Right cardiac atrium (tissue), 5 donors: ENCODE results near the gene BAMBI. TPM values are rescaled to one million over a fixed set of nuclear protein-coding genes. Genes with fewer than 3 reads are reported as not detected.

Experiments used
- ATAC-seq, 2 donors: fragments of 200-7000 bp; cut with Tn5 transposase; one replicate each; pipeline versions ENCODE4 v1.8.0 to v1.9.1; 2020; ENCODE audit warnings: moderate library complexity in 2 of 2, mild to moderate bottlenecking in 1 of 2
- DNase-seq, 3 donors: peaks; one replicate each; pipeline ENCODE4 v3.0.0-alpha.2; 2020
- H3K27ac ChIP-seq: one replicate; pipeline ENCODE4 v1.5.1; 2013; ENCODE audit warnings: mild to moderate bottlenecking, low read length, control low read depth, moderate library complexity
- H3K27me3 ChIP-seq: one replicate; pipeline ENCODE4 v1.6.1; 2013; ENCODE audit not compliant: control insufficient read depth, insufficient read depth
- H3K4me1 ChIP-seq: one replicate; pipeline ENCODE4 v1.6.1; 2013; ENCODE audit warnings: low read length; ENCODE audit not compliant: control insufficient read depth, insufficient read depth
- H3K4me3 ChIP-seq: one replicate; pipeline ENCODE4 v1.5.1; 2013; ENCODE audit warnings: low read length, control low read depth
- H3K9me3 ChIP-seq: one replicate; pipeline ENCODE4 v1.6.1; 2013; ENCODE audit warnings: low read length; ENCODE audit not compliant: control insufficient read depth
- WGBS: extraction: QIAGEN DNeasy Blood & Tissue Kit; methylation state at CpG from one replicate; pipeline ENCODE4 v1.1.7; 2013; 5-methylcytosine and 5-hydroxymethylcytosine counted together
- intact Hi-C, 4 donors: fragments of 100-400 bp; cut with DNase I; formaldehyde crosslinking; loops; one replicate each; pipeline versions ENCODE4 v1.11.0 to v1.14.0; 2022 to 2023
- polyA plus RNA-seq: library from polyadenylated mRNA; stranded (reverse); fragments of 200-250 nt; gene quantifications from one replicate; pipeline ENCODE4 v1.2.3, GENCODE V29; 2013
- total RNA-seq, 4 donors: library from RNA; stranded (reverse); fragmentation: NEBNext Ultra II Directional; extraction: Animal tissue kit (Norgen Biotek cat#: 25700); gene quantifications; one replicate each; pipeline ENCODE4 v1.2.1, GENCODE V29; 2021
- donor health status: healthy with polysubstance abuse.
- donor health status: DM: no; HTN: yes; CAD: no.
- donor health status: DM: no; HTN: no; CAD: no.
- donor health status: DM: no; HTN: yes; CAD: no; lungs with severe emphysema.
- donor health status: DM: yes; HTN: yes; CAD: no.

The BAMBI gene
- total and polyA plus RNA-seq, 5 donors = 24.2 to 45.3 (median 35.1) TPM

GRCh38 chr10:28676326-28676967 lies 874 bp upstream of the BAMBI start:
- DNase-seq (peak in 2 of 3 donors; percentile 51 to 74), ATAC-seq (peak; percentile 5 to 29)
- 4% methylated on average over 25 of the region's 25 CpGs for WGBS
- intact Hi-C loops = loop anchor here (2.0 to 10.0 kb wide), 3 partner anchors 218 to 316 kb away; no protein-coding TSS in a partner anchor
- peak overlapping the region; percentile 18 for H3K27ac ChIP-seq
- no peaks in the 10 kb centered on the region for H3K27me3 ChIP-seq
- no peaks in the 10 kb centered on the region for H3K4me1 ChIP-seq
- no peaks in the 10 kb centered on the region for H3K9me3 ChIP-seq
- peak overlapping the region; percentile 65 for H3K4me3 ChIP-seq

- intact Hi-C loops = loop anchor here (2.0 to 10.0 kb wide), 3 partner anchors 217 to 314 kb away; no protein-coding TSS in a partner anchor
- ATAC-seq (peak; percentile 4 to 17), DNase-seq (peak; percentile 36 to 79 (median 74))
- Histone ChIP-seq H3K27ac (peak overlapping the region; percentile 88), H3K4me1 (peaks cover 2% of the 10 kb centered on the region), H3K9me3 (no peaks in the 10 kb centered on the region), H3K27me3 (no peaks in the 10 kb centered on the region), H3K4me3 (peak overlapping the region; percentile 86)
- 2% methylated on average over 54 of the region's 54 CpGs for WGBS
These were observed 766 bp downstream of the BAMBI start for GRCh38 chr10:28677888-28678686.

DNA sequence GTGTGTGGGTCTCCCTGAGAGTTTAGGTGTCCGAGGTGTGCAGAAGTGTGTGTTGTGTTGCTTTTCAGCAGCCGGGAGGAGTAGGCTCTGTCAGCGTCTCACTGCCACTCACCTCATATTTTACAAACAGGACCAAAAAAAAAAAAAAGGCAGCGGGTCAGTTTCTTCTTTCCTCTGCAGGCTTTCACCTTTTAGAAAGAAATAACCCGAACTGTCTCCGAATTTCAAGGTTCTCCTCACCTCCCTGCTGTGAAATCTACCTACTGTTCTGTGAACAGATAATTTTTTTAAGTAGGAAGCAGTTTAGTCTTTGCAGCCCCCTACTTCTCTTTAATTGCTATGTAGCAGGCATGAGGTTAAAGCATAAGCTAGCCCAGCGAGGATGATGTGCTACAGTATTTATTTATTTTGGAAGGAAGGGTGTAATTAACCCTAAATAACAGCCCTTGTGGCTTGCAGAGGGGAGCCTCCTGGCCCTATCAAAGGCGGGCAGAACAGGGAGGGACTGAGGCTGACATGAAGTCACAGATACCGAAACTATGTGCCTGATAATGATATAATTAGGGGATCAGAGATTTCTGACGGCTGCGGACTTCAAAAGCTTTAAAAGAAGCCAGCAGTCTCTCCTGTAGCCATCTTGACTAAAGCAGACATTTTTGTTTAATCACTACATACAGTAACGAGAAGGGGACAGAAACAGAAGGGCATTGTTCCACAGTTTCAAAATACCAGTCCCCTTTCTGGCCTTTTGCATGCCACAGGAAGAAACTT lies 1.6 kb downstream of the BAMBI start:
- Histone ChIP-seq H3K4me1 (peaks cover 2% of the 10 kb centered on the region), H3K9me3 (no peaks in the 10 kb centered on the region), H3K27me3 (no peaks in the 10 kb centered on the region), H3K4me3 (peak overlapping the region; percentile 86), H3K27ac (peak overlapping the region; percentile 88)
- DNase-seq = peak in 1 of 3 donors; percentile 66
- peak; percentile 15 to 17 for ATAC-seq
- 14% methylated on average over 12 of the region's 12 CpGs for WGBS
- intact Hi-C loops = loop anchor here in 3 of 4 donors (5.0 to 10.0 kb wide), 2 partner anchors 216 to 313 kb away; no protein-coding TSS in a partner anchor

DNA sequence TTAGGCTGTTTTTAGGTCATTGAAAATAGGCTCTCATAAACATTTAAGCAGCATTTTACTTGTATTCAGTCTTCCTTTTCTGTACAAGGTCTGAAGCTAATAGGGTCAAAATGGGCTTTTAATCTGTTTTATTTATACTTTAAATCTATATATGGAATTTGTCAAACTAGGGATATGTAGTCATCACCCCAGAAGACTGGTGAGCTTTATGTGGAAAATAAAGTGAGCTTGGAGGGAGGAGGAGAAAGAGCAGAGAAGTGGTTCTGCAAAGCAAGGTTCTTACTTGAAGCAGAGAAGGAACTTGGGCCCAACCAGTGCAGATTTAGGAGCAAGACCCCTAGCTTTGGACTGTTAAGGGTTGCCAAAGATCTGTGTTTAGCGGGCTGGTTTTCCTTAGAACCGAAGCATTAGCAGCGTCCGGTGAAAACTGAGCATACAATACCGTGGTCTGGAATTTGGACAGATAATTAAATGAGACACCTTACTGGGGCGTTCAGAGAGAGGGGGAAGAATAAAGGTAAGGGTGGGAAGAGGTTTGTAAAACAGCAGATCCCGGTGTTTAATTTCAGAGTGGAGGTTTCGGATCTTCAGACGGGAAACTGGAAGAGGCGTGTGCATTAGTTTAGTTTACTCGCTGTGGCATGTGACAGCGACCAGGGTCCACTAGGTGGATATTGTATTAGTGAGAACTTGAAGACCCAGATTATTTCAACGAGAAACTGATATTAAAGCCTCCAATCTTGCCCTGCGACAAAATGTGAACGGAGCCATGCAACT lies 2.4 kb downstream of the BAMBI start:
- 4% methylated on average over 15 of the region's 15 CpGs for WGBS
- no peak for ATAC-seq
- H3K4me1 ChIP-seq = peaks cover 2% of the 10 kb centered on the region
- intact Hi-C loops = loop anchor here (5.0 to 10.0 kb wide), 4 partner anchors 115 to 313 kb away; no protein-coding TSS in a partner anchor
- peak overlapping the region; percentile 82 for H3K27ac ChIP-seq
- no peak for DNase-seq
- peak overlapping the region; percentile 86 for H3K4me3 ChIP-seq
- no peaks in the 10 kb centered on the region for H3K27me3 ChIP-seq
- H3K9me3 ChIP-seq = no peaks in the 10 kb centered on the region

- Histone ChIP-seq H3K27ac (no peak overlapping the region), H3K27me3 (no peaks in the 10 kb centered on the region), H3K4me3 (peak overlapping the region; percentile 86), H3K4me1 (peaks cover 2% of the 10 kb centered on the region), H3K9me3 (no peaks in the 10 kb centered on the region)
- 6% methylated on average over 1 of the region's 1 CpG for WGBS
- ATAC-seq (no peak), DNase-seq (no peak)
- intact Hi-C loops = loop anchor here in 3 of 4 donors (10.0 kb wide), 3 partner anchors 114 to 214 kb away; no protein-coding TSS in a partner anchor
These were observed 3.0 kb downstream of the BAMBI start for GRCh38 chr10:28680358-28680752.

DNA sequence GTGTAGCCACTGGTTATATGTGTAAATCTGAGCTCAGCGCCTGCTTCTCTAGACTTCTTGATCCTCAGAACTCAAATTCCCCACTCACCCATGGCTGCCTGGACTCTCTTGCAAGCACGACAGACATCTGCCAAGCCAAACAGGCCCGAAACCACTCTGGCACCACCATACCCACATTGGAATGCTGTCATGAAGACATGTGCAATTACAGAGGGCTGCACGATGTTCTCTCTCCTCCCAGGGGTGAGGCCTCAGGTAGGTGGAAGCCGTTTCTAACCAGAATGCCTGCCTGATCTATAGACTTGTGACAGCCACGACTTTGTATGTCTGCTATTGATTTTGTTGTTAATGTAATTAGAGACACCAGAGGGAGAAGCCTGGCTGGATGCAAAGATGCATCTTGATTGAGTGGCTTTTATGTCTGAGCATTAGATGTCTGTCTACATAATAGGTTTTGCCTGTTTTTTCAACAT lies 4.0 kb downstream of the BAMBI start:
- peak overlapping the region; percentile 76 for H3K27ac ChIP-seq
- peaks cover 2% of the 10 kb centered on the region for H3K4me1 ChIP-seq
- ATAC-seq = no peak
- H3K4me3 ChIP-seq = peak overlapping the region; percentile 86
- DNase-seq = peak in 2 of 3 donors; percentile 21 to 68
- no peaks in the 10 kb centered on the region for H3K27me3 ChIP-seq
- no peaks in the 10 kb centered on the region for H3K9me3 ChIP-seq
- WGBS = 41% methylated on average over 6 of the region's 6 CpGs
- intact Hi-C loops = loop anchor here in 3 of 4 donors (10.0 kb wide), 3 partner anchors 113 to 213 kb away; no protein-coding TSS in a partner anchor

DNA sequence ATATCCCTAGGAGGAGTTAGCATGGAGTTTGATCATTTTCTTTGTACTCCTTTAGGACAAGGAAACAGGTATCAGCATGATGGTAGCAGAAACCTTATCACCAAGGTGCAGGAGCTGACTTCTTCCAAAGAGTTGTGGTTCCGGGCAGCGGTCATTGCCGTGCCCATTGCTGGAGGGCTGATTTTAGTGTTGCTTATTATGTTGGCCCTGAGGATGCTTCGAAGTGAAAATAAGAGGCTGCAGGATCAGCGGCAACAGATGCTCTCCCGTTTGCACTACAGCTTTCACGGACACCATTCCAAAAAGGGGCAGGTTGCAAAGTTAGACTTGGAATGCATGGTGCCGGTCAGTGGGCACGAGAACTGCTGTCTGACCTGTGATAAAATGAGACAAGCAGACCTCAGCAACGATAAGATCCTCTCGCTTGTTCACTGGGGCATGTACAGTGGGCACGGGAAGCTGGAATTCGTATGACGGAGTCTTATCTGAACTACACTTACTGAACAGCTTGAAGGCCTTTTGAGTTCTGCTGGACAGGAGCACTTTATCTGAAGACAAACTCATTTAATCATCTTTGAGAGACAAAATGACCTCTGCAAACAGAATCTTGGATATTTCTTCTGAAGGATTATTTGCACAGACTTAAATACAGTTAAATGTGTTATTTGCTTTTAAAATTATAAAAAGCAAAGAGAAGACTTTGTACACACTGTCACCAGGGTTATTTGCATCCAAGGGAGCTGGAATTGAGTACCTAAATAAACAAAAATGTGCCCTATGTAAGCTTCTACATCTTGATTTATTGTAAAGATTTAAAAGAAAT lies 4.8 kb downstream of the BAMBI start:
- peak overlapping the region; percentile 5 for H3K27ac ChIP-seq
- 45% methylated on average over 14 of the region's 14 CpGs for WGBS
- no peak for ATAC-seq
- intact Hi-C loops = loop anchor here in 3 of 4 donors (10.0 kb wide), 3 partner anchors 113 to 213 kb away; no protein-coding TSS in a partner anchor
- peaks cover 2% of the 10 kb centered on the region for H3K4me1 ChIP-seq
- no peaks in the 10 kb centered on the region for H3K27me3 ChIP-seq
- no peaks in the 10 kb centered on the region for H3K9me3 ChIP-seq
- no peak for DNase-seq
- H3K4me3 ChIP-seq = no peak overlapping the region

GRCh38 chr10:28684157-28684985 lies 7.0 kb downstream of the BAMBI start:
- Histone ChIP-seq H3K4me3 (no peak overlapping the region), H3K4me1 (peaks cover 5% of the 10 kb centered on the region), H3K27ac (no peak overlapping the region), H3K27me3 (no peaks in the 10 kb centered on the region), H3K9me3 (no peaks in the 10 kb centered on the region)
- WGBS = 89% methylated on average over 13 of the region's 13 CpGs
- no peak for DNase-seq
- no peak for ATAC-seq
- intact Hi-C loops = loop anchor here in 3 of 4 donors (10.0 kb wide), 3 partner anchors 110 to 210 kb away; no protein-coding TSS in a partner anchor
